ENCODE results near the gene PRKG1. TPM values are rescaled to one million over a fixed set of nuclear protein-coding genes. Genes with fewer than 3 reads are reported as not detected.

PRKG1 gene
- total RNA-seq, 4 donors from 2014 or later: 24.5 to 46.1 (median 37.1) TPM

DNA sequence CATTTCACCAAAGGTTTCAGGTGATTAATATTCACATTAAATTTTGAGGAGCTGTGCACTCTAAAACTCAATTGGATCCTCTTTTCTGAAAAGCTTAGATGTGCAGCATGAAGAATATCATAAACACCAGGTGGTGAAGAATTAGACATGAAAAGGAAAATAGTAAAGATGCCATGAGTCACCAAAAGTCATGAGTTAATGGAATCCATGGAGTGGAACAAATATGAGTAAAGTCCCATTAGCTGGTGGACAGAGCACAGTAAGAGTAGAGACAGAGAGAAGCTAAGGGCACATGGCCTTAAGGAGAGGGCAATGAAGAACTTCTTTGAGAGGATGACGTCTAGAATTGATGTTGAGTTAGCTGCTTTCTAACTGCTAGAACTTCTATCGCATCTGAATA, 353.5 kb downstream of the PRKG1 start:
- peaks cover under 1 to 8% (median 6%) of the 10 kb centered on the region in 4 donors for H3K4me1 ChIP-seq
- H3K4me3 ChIP-seq: no peak overlapping the region
- intact Hi-C loops (cut with DNase I): loop anchor here (5.0 kb wide), 1 partner anchor 420 kb away; no protein-coding TSS in a partner anchor
- no peaks in the 10 kb centered on the region for H3K27me3 ChIP-seq
- TF ChIP-seq EP300 (IDR thresholded peaks at IDR 0.05): no peak
- no peak for TF ChIP-seq POLR2AphosphoS5 (IDR thresholded peaks at IDR 0.05)
- TF ChIP-seq, protein P1, sequence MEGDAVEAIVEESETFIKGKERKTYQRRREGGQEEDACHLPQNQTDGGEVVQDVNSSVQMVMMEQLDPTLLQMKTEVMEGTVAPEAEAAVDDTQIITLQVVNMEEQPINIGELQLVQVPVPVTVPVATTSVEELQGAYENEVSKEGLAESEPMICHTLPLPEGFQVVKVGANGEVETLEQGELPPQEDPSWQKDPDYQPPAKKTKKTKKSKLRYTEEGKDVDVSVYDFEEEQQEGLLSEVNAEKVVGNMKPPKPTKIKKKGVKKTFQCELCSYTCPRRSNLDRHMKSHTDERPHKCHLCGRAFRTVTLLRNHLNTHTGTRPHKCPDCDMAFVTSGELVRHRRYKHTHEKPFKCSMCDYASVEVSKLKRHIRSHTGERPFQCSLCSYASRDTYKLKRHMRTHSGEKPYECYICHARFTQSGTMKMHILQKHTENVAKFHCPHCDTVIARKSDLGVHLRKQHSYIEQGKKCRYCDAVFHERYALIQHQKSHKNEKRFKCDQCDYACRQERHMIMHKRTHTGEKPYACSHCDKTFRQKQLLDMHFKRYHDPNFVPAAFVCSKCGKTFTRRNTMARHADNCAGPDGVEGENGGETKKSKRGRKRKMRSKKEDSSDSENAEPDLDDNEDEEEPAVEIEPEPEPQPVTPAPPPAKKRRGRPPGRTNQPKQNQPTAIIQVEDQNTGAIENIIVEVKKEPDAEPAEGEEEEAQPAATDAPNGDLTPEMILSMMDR (IDR thresholded peaks at IDR 0.05): no peak
- no peak for TF ChIP-seq POLR2A (IDR thresholded peaks at IDR 0.05; ENCODE audit: low read depth)
- no peaks in the 10 kb centered on the region for H3K36me3 ChIP-seq
- DNase-seq (ENCODE audit: extremely low spot score): no peak
- 88% methylated on average over 2 of the region's 2 CpGs for WGBS
- H3K27ac ChIP-seq (replicated peaks in 1 of 4): no peak overlapping the region
- H3K9me3 ChIP-seq: no peaks in the 10 kb centered on the region

DNA sequence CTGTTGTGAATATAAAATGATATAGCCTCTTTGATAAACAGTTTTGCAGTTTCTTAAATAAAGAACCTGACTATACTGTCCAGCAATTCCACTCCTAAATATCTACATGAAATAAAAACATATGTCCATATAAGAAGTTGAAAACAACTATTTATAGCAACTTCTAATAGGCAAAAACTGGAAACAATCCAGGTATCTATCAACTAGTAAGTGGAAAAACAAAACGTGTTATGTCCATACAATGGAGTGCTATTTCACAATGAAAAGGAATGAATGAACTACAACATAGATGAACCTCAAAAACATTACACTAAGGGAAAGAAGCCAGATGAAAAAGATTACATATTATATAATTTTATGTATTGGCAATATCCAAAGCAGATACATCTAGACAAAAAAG, 356.2 kb downstream of the PRKG1 start:
- intact Hi-C loops (cut with DNase I): loop anchor here (10.0 kb wide), 1 partner anchor 524 kb away; no protein-coding TSS in a partner anchor
- no peaks in the 10 kb centered on the region for H3K9me3 ChIP-seq
- no peak overlapping the region for H3K4me3 ChIP-seq
- DNase-seq (ENCODE audit: extremely low spot score): no peak
- H3K27me3 ChIP-seq: no peaks in the 10 kb centered on the region
- TF ChIP-seq POLR2A (IDR thresholded peaks at IDR 0.05; ENCODE audit: low read depth): no peak
- TF ChIP-seq, protein P1 (IDR thresholded peaks at IDR 0.05): no peak
- TF ChIP-seq EP300 (IDR thresholded peaks at IDR 0.05): no peak
- TF ChIP-seq POLR2AphosphoS5 (IDR thresholded peaks at IDR 0.05): no peak
- H3K27ac ChIP-seq (replicated peaks in 1 of 4): no peak overlapping the region
- 43% methylated on average over 1 of the region's 1 CpG for WGBS
- H3K4me1 ChIP-seq: peaks cover 0 to 12% (median 1%) of the 10 kb centered on the region in 4 donors
- H3K36me3 ChIP-seq: no peaks in the 10 kb centered on the region

DNA sequence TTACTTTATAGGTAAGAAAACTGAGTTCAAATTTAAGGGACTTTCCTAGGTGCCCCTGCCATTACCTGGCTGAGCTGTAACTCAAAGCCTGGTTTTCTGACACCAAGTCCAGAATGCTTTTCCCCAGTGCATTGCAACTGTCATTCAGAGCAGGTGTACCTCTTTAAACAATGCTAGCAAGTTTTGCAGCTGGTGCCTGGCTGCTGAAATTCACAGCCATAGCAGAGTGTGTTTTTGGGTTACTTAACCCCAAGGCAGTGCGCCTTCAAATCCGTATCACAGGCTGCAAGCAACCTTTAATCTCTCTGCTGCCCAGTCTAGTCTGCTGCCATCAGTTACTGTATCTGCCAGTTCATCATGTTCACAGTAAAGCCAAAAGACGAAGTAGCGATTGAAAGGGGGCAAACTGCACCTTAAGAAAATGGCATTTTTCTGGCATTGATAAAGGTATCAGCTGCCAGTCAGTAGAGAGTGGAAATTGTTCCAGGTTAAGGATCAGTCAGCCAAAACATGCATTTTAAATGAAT, 359.7 kb downstream of the PRKG1 start:
- no peak for DNase-seq (ENCODE audit: extremely low spot score)
- H3K9me3 ChIP-seq: no peaks in the 10 kb centered on the region
- H3K27ac ChIP-seq (replicated peaks in 1 of 4): no peak overlapping the region
- peaks cover 0 to 18% (median 7%) of the 10 kb centered on the region in 4 donors for H3K4me1 ChIP-seq
- H3K27me3 ChIP-seq: no peaks in the 10 kb centered on the region
- no peak for TF ChIP-seq EP300 (IDR thresholded peaks at IDR 0.05)
- TF ChIP-seq, protein P1 (IDR thresholded peaks at IDR 0.05): no peak
- no peaks in the 10 kb centered on the region for H3K36me3 ChIP-seq
- no peak overlapping the region for H3K4me3 ChIP-seq
- WGBS: 91% methylated on average over 4 of the region's 4 CpGs
- intact Hi-C loops (cut with DNase I): loop anchor here (10.0 kb wide), 1 partner anchor 521 kb away; no protein-coding TSS in a partner anchor

DNA sequence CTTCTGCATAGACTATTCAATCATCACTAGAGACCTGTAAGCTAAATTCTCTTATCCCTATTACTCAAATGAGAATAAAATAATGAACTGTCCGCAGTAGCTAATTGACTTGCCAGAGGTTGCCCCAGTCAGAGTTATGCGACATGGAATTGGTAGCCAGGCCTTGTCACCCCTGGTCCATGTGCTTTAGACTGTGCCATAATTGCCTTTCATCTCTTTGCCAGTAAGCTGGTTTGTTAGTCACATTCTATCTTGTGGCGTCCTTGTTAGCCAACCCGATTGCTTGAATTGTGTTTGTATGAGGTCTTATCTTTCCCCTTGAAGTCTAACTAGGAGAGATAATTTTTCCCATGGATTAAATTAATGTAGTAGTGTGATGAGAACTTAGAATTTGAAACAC, 362.5 kb downstream of the PRKG1 start:
- Histone ChIP-seq H3K4me1 (peaks cover 0 to 18% (median 7%) of the 10 kb centered on the region in 4 donors), H3K27me3 (no peaks in the 10 kb centered on the region), H3K4me3 (no peak overlapping the region), H3K27ac (replicated peaks in 1 of 4) (no peak overlapping the region), H3K36me3 (no peaks in the 10 kb centered on the region), H3K9me3 (no peaks in the 10 kb centered on the region)
- intact Hi-C loops (cut with DNase I): loop anchor here (10.0 kb wide), 1 partner anchor 518 kb away; no protein-coding TSS in a partner anchor
- 96% methylated on average over 4 of the region's 4 CpGs for WGBS
- no peak for DNase-seq (ENCODE audit: extremely low spot score)
- TF ChIP-seq EP300 (IDR thresholded peaks at IDR 0.05) (no peak), POLR2A (IDR thresholded peaks at IDR 0.05; ENCODE audit: low read depth) (no peak), POLR2AphosphoS5 (IDR thresholded peaks at IDR 0.05) (no peak)
- TF ChIP-seq, protein P1 (IDR thresholded peaks at IDR 0.05): no peak

DNA sequence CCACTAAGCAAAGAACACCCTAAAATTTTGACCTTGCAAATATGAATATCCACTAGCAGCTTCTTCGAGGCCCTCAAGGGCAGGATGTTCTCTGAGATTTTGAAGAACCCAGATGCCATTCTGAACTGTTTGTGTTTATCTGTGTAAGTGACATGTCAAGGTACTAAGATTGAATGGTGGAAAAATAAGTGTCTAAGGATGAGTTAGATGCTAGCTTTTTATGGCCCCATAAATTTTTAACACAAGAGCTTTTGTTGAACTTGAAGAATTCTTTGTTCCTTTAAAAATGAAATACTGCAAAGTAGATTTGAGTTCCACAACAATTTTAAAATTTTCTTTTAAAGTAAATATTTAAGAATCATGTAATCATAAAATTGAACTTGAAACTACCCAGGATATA, 365.4 kb downstream of the PRKG1 start:
- peaks cover 0 to 18% (median 7%) of the 10 kb centered on the region in 4 donors for H3K4me1 ChIP-seq
- H3K4me3 ChIP-seq: no peak overlapping the region
- H3K27me3 ChIP-seq: no peaks in the 10 kb centered on the region
- no peaks in the 10 kb centered on the region for H3K9me3 ChIP-seq
- H3K36me3 ChIP-seq: no peaks in the 10 kb centered on the region
- TF ChIP-seq POLR2AphosphoS5 (IDR thresholded peaks at IDR 0.05) (no peak), POLR2A (IDR thresholded peaks at IDR 0.05; ENCODE audit: low read depth) (no peak), EP300 (IDR thresholded peaks at IDR 0.05) (no peak)
- TF ChIP-seq, protein P1 (IDR thresholded peaks at IDR 0.05): no peak
- no peak overlapping the region for H3K27ac ChIP-seq (replicated peaks in 1 of 4)
- WGBS: 83% methylated on average over 1 of the region's 1 CpG
- intact Hi-C loops (cut with DNase I): loop anchor here (10.0 kb wide), 1 partner anchor 515 kb away; no protein-coding TSS in a partner anchor
- no peak for DNase-seq (ENCODE audit: extremely low spot score)

Data from esophagus muscularis mucosa (tissue), 4 donors.